Caki2 (cell line): ENCODE data around the gene UGP2. TPM values are rescaled to one million over a fixed set of nuclear protein-coding genes. Genes with fewer than 3 reads are reported as not detected.
"Not testable (repeated sequence)": the region's sequence is repeated elsewhere in the genome, so short reads cannot be mapped to it uniquely, and the experiment has no call there.

Experiments
- DNase-seq: peaks from one replicate; pipeline ENCODE4 v3.0.0-alpha.2; 2015; ENCODE audit warnings: low read depth
- in situ Hi-C: cut with HindIII; loops from 2 replicates; pipeline ENCODE4 v1.10.0; 2016; ENCODE audit warnings: low sequenced_read_pairs, low pct_unique_long_range_greater_than_20kb, mixed read lengths
- total RNA-seq: library from RNA; depleted of rRNA; stranded (reverse); fragments of >200 nt; shearing (Covaris generic); gene quantifications from 2 replicates; pipeline ENCODE4 v1.2.3, GENCODE V29; 2014; ENCODE audit warnings: low replicate concordance

UGP2 gene
- total RNA-seq, 1 experiment from 2014 or later = 47.8 TPM

DNA sequence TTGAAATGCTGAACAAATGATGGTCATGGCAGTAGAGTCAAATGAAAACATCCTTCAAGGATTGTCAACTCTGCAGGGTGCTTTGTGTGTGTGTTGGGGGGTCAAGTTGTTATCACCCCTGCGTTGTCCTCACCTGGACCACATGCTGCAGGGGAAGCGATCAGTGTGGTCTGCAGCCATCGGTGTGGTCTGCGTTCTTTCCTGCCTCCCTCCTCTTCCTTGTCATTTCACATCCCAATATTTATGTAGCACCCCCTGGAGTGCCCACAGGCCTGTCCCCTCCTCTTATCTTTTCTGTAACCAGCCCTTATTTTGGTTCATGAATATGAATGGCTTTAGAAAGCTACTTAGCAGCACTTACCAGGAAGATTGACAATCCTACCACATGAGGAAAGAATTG, 38.9 kb downstream of the UGP2 start:
- no peak for DNase-seq
- in situ Hi-C loops = no loop called here

DNA sequence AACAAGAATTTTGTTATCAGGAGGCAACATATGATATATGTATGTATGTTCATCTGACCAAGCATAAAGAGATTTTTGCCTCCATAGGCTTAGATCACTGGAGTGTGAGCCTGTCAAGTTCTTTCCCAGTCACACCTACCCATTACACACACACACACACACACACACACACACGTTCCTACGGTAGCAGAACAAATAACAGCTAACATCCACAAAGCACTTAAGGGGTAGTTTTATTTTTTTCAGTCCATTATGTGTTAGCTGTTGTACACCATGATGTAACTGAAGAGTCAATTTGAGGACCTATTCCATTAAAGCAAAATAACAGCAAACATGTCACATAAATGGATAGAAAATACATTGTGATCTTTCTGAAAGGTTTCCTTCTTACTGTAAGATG, 39.5 kb downstream of the UGP2 start:
- in situ Hi-C loops = no loop called here
- no peak for DNase-seq

DNA sequence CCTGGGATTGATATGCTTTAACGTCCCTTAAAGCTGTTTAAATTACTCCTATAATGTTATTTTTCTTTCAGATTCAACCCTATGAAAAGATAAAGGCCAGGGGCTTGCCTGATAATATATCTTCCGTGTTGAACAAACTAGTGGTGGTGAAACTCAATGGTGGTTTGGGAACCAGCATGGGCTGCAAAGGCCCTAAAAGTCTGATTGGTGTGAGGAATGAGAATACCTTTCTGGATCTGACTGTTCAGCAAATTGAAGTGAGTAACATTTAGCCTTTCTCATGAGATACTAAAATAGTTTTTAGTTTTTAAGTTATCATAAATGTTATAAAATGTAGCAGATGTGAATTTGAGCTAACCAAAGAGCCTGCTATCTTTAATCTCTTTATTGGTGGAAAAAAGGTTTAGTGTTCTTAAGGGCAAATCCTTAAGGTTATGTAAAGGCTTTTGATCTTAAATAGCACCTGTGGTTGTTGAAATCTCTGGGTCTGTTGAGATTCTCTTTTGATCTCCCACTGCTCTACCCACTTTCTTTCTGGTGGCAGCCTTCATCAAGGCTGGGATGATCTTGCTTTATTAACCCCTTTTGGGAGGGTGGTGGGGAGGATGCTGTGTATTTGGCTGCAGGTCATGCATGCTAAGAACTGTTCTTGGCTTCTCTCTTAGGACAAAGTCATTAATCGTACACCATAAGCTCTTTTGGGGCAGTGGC, 40.9 kb downstream of the UGP2 start:
- no peak for DNase-seq
- in situ Hi-C loops = no loop called here

DNA sequence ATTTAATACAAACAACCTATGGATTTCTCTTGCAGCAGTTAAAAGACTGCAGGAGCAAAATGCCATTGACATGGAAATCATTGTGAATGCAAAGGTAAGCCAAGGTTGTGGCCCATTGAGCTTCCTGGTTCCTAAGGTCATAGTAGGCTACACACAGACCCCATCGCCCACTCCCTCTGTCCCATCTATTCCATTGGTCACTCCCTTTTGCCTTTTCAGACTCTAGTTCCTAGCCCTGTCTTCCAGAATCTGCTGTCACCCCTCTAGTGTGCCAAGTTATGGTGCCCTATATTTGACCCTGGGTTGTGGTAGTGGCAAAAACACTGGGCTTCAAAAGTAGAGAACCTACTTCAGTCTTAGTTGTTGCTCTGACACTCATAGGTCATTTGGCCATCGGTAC, 44.7 kb downstream of the UGP2 start:
- in situ Hi-C loops = no loop called here
- no peak for DNase-seq

DNA sequence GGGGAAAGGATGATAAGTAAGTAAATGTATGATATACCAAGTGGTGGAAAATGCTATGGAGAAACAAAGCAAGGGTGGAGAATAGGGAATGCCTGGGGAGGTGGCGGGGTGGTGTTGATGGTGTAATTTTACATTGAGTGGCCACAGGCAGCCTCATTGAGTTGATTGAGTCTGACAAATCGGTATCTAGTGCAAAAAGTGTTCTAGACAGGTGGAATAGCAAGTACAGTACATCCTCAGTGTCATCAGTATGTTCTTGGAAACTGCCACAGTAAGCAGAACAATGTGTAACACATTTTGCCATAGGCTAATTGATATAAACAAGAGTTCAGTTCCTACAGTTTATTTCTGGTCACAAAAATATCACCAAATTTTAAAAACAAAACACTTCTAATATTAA, 46.4 kb downstream of the UGP2 start:
- no peak for DNase-seq
- in situ Hi-C loops = no loop called here

DNA sequence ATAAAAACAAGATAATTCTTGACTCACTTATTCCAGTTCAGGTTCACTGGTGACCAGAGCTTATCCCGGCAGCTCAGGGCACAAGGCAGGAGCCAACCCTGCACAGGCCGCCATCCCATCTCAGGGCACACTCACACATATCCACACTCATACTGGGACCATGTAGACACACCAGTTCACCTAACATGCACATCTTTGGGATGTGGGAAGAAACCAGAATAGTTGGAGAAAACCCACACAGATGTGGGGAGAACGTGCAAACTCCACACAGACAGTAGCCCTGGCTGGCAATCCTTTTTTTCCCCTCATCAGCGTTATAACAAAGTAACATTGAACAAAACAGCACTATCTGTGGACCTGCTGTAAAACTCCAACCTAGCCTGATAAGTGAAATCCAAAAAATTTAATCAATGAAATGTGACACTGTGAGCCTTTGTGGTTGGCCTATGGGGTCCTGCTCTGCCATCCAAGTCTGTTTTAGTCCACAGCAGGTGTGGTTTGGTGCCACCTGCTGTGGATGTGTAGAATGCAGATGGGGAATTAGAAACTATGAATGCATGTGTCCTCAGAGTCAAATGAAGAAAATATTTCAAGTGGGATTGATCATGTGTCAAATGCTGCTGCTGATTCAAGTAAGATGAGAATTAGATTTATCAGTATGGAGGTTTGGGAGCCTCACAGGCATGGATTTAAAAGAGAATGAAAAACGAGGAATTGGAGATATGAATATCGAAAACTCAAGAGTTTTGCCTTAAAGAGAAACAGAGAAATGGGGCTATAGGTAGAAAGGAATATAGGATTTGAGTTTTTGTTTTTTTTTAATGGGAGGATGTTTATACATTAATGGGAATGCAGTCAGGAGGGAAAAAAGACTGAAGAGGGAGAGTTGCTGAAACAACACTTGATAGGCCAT, 47.0 kb downstream of the UGP2 start:
- DNase-seq = peak; percentile 40
- in situ Hi-C loops = no loop called here

DNA sequence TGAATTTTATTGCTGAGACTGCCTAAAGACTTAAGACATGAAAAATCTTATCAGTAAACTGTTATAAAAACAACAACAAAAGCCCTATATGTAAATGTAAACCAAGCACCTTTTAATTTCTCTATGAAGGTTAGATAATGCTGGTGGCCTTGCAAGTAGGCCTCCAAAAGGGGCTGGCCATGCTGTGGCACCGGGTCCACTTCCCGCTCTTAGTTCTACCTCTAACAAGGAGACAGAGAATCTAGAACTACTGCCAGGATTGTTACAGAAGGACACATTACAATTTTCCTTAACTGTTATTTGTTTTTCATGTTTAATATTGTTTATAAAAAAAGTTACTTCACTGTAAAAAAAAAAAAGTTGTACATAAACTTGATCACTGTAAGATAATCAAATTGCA, 49.0 kb downstream of the UGP2 start:
- DNase-seq = no peak
- in situ Hi-C loops = no loop called here

DNA sequence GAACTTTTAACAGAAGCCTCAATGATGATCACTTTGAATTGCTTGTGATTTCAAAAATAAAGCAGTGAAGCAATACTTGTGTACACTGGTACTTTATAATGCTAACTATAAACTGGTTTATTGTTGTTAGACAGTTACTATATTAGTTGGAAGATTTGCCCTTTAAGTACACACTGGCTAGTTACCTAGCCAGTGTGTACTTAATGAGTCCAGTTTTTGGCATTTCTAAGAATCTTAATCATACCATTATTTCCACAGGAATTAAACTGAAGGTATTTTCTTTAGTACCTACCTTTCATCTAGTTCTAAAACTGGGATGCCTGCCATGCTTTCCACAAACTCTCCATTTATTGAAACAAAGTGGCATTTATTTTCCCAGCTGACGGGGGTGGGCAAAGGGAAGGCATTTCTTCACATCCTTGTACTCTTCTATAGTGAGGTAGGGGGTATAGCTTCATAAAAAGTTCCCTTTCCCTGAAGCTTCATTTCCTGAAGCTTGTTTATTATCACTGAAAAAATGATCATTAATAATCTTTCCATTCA, 49.9 kb downstream of the UGP2 start:
- in situ Hi-C loops = no loop called here
- DNase-seq = no peak

DNA sequence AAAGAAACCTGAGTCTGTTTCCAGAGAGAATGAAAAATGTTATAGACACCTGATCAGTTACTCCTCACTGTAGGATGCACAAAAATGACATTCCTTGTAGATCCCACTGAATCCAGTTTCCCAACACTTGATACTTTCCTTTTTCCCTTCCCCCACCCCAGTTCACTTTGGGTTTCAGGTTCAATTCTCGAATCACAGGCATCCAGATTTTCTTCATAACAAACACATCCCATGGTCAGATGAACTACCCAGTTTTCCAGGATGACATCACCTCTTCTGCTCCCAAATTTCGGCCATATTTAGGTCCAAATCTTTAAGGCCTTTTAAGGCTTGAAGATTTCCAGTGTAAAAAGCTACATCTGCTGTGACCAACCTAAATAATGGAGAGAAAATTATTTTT, 51.5 kb downstream of the UGP2 start:
- in situ Hi-C loops = no loop called here
- DNase-seq = no peak

DNA sequence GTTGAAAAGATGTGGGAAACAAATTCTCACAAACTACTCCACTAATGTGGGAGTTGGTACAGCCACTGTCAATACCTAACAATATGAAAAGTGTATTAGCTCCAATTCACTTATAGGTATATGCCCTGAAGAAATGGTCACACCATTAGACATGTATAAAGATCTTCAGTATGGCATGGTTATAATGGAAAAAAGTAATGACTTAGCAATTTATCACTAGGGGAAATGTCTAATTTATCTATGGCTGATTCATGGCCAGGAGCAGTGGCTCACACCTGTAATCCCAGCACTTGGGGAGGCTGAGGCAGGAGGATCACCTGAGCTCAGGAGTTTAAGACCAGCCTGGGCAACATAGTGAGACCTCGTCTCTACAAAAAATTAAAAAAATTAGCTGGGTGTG, 52.5 kb downstream of the UGP2 start:
- DNase-seq = no peak
- in situ Hi-C loops = no loop called here

DNA sequence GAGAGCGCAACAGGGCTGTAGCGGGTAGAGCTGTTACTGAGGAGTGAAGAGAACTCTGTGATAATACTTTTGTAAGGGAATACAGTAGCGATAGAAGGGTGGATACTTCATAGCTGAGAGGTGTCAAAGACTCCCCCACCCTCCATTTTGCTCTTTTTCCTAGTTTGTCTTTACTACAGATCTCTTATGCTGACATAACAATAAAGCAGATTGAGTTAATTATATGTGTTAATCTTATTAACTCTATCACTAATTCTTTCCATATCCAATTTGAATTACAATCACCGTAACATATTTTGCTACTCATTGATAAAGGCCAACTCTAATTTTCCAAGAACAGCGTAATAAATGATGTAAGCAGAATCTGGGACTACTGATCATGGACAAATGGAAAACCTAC, 57.1 kb downstream of the UGP2 start:
- in situ Hi-C loops = no loop called here
- no peak for DNase-seq

DNA sequence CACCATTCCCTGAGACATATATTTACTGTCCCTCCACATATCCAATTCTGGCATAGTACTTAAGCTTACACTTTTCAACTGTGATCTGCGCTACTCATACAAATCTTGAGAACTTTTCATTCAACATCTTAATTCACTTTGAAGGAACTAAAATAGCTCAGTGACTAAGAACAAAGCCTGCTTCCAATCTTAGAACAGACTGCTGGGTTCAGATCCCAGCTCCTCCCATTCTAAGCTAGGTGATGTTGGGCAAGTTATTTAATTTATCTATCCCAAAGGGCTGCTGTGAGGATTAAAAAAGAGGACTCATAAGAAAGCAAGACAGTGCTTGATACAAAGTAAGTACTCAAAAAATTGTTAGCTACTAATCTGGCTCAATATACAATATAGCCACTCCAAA, 57.9 kb downstream of the UGP2 start:
- DNase-seq = no peak
- in situ Hi-C loops = no loop called here

DNA sequence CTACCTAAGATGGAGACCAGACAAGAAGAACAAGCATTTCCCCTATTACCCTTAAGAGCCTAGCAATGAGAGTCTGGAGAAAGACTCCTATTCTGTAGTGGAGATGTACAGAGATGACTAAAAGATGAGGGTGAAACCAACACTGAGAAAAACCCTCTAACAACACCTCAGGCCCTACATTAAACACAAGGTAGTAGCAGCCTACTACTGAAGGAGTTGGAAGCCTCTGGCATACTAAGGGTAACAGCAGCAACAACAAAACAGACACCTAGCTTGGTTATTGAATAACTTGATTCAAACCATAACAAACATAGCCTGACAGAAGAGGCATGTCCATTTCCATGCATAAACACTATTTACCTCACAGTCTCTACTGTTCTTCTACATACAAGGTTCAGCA, 60.5 kb downstream of the UGP2 start:
- in situ Hi-C loops = no loop called here
- DNase-seq = no peak

DNA sequence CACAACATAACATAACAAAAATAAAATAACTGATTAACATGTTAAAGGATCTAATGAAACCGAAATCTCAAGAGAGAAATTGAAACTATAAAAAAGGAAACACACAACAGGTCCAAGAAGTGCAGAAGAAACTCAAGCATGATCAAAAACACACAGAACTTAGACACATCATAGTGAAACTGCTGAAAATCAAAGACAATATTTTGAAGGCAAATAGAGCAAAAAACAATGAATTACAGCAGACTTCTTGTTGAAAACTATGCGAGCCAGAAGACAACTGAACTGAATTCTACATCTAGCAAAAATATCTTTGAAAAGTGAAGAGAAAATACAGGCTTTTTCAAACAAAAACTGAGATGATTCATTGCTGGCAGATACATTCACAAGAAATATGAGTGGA, 61.3 kb downstream of the UGP2 start:
- in situ Hi-C loops = no loop called here
- DNase-seq = no peak

DNA sequence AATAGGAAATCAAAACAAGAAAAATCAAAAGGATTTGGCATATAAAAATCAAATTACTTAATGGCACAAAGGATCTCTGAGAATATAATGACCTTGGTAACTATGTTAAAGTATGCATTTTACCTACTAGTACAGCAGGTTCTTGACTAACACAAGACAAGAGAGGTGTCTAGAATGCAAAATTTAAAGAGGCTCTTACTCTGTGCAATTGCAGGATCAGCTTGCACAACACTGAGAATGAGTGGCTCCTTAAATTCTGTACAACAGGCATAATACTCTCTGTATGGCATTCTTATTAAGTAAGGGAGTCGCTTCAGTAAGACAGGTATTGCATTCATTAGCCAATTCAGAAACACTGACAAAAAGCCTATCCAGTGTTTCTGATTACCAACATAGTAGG, 72.6 kb downstream of the UGP2 start:
- no peak for DNase-seq
- in situ Hi-C loops = no loop called here

DNA sequence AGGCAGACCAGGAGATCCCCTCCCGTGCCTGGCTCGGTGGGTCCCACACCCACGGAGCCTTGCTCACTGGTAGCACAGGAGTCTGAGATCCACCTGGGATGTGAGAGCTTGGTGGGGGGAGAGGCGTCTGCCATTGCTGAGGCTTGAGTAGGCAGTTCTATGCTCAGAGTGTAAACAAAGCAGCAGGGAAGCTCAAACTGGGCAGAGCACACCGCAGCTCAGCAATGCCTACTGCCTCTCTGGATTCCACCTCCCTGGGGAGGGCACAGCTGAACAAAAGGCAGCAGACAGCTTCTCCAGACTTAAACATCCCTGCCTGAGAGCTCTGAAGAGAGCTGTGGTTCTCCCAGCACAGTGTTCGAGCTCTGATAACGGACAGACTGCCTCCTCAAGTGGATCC, 85.1 kb downstream of the UGP2 start:
- no peak for DNase-seq
- in situ Hi-C loops = no loop called here

DNA sequence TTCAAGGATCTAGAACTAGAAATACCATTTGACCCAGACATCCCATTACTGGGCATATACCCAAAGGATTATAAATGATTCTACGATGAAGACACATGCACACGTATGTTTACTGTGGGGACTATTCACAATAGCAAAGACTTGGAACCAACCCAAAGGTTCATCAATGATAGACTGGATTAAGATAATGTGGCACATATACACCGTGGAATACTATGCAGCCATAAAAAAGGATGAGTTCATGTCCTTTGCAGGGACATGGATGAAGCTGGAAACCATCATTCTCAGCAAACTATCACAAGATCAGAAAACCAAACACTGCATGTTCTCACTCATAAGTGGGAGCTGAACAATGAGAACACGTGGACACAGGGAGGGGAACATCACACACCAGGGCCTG, 90.4 kb downstream of the UGP2 start:
- in situ Hi-C loops = not testable (repeated sequence)

More for the DNA sequence above, 90.4 kb downstream of the UGP2 start:
- not testable (repeated sequence) for DNase-seq
